ENCODE measurements around the gene TM9SF1. TPM values are rescaled to one million over a fixed set of nuclear protein-coding genes. Genes with fewer than 3 reads are reported as not detected.

Gene TM9SF1
- total and polyA plus RNA-seq, 9 of the 15 experiments (the other 6 are each of a cell fraction or from before 2014, with no cell fraction given) = 5.3 to 20.3 (median 11.8) TPM

DNA sequence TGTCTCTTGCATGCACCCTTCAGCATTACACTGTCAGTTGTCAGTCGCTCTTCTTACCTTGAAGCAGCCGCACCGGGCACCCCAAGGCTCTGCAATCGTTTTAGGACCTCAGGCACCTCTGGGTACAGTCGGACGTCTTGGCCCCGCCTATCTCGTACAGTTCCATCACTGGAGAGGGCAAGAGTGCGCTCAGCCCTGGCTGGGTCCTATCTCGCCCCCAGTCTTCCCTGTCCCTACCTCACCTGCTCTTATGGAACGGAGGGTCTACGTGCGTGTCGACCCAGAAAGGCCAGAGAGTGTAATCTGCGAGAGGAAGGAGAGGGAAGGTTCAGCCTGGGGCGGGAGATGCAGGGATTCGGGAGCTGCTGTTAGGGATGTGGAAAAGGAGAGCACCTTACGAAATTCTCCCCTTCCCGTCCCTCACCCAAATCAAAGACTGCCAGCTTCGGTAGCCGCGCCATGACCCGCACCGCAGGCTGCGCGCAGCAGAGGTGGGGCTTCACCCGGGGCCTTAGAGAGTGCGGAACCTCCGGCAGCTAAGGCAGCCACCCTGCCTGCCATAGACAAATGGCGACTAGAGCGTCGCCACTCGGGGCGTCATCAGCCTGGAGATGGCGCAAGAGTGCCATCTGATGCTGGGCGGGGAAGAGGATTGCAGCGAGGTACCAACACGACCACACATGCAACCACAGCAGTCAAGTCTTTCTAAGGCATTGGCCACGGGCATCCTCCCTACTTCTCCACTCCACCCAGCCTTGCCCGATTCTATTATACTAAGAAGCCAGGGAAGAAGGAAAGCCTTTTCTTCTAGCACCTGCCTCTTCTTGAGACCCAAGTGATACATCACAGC is 20.5 kb upstream of the TM9SF1 start, which contains the start of gene MDP1 (continued):
- TF ChIP-seq REST (IDR thresholded peaks at IDR 0.05; ENCODE audit: borderline replicate concordance) (peak; percentile 31; the same call in 1 of the 2 replicates), REST (CRISPR knock-in tag; IDR thresholded peaks at IDR 0.05; ENCODE audit: low read depth) (no peak), HOMEZ (CRISPR knock-in tag; IDR thresholded peaks at IDR 0.05) (no peak), ZNF551 (CRISPR knock-in tag; IDR thresholded peaks at IDR 0.05) (no peak), ZNF263 (CRISPR knock-in tag; IDR thresholded peaks at IDR 0.05; ENCODE audit: borderline replicate concordance) (no peak; the same call in 1 of the 2 replicates)
- TF ChIP-seq, protein P1, sequence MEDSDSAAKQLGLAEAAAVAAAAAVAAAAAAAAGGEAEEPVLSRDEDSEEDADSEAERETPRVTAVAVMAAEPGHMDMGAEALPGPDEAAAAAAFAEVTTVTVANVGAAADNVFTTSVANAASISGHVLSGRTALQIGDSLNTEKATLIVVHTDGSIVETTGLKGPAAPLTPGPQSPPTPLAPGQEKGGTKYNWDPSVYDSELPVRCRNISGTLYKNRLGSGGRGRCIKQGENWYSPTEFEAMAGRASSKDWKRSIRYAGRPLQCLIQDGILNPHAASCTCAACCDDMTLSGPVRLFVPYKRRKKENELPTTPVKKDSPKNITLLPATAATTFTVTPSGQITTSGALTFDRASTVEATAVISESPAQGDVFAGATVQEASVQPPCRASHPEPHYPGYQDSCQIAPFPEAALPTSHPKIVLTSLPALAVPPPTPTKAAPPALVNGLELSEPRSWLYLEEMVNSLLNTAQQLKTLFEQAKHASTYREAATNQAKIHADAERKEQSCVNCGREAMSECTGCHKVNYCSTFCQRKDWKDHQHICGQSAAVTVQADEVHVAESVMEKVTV (CRISPR knock-in tag; IDR thresholded peaks at IDR 0.05) = no peak
